SK-N-SH (cell line): Measurements from ENCODE around the gene LIN28B. TPM values are rescaled to one million over a fixed set of nuclear protein-coding genes. Genes with fewer than 3 reads are reported as not detected.

Experiments used
- CTCF ChIA-PET: fragments of 300-600, 350-600 bp; formaldehyde crosslinking; extraction: SDS; loops from one replicate; lab custom pipeline; 2021; lab: Yijun Ruan, JAX
- POLR2A ChIA-PET: fragments of 350-600 bp; sonication (Branson Sonifier 250); formaldehyde crosslinking; extraction: SDS; loops from one replicate; lab custom pipeline; 2020; ENCODE audit warnings: antibody characterized with exemption, inconsistent platforms; lab: Yijun Ruan, JAX
- DNase-seq: peaks from one replicate; pipeline ENCODE4 v3.0.0; 2012
- H2AFZ ChIP-seq: fragments of 200-600 bp; sonication (generic); 2 replicates; pipeline ENCODE4 v1.8.1; 2016; ENCODE audit warnings: antibody characterized with exemption, mild to moderate bottlenecking, low read depth
- H3F3A ChIP-seq: fragments of 200-600 bp; sonication (generic); replicated peaks from 2 replicates; pipeline ENCODE3; 2016; ENCODE audit warnings: antibody characterized with exemption, mild to moderate bottlenecking; ENCODE audit not compliant: insufficient read depth
- H3K27ac ChIP-seq, 2 experiments: fragments of 200-500 bp in 1 of 2; fragments of 200-600 bp in 1 of 2; sonication (Bioruptor generic) in 1 of 2; sonication (generic), shearing (Covaris generic) in 1 of 2; 2 replicates each; pipeline versions ENCODE4 v1.5.1 to v1.6.1; 2014 to 2016; ENCODE audit warnings: low read depth in 2 of 2, inconsistent platforms in 1 of 2, low read length in 1 of 2, mild to moderate bottlenecking in 1 of 2, mixed read lengths in 1 of 2
- H3K27me3 ChIP-seq: fragments of 200-600 bp; sonication (generic), shearing (Covaris generic); 2 replicates; pipeline ENCODE4 v1.6.1; 2016; ENCODE audit warnings: mixed run types; ENCODE audit not compliant: insufficient read depth
- H3K36me3 ChIP-seq, 2 experiments: fragments of 200-500 bp in 1 of 2; fragments of 200-600 bp in 1 of 2; sonication (Bioruptor generic) in 1 of 2; sonication (generic) in 1 of 2; replicated peaks in 1 of 2; 2 replicates each; pipeline versions ENCODE3 to v1.5.1; 2014 to 2016; ENCODE audit warnings: low read length in 1 of 2, mild to moderate bottlenecking in 1 of 2; ENCODE audit not compliant: insufficient read depth in 2 of 2, control insufficient read depth in 1 of 2
- H3K4me1 ChIP-seq, 2 experiments: fragments of 200-500 bp in 1 of 2; fragments of 200-600 bp in 1 of 2; sonication (Bioruptor generic) in 1 of 2; sonication (generic), shearing (Covaris generic) in 1 of 2; 2 replicates each; pipeline versions ENCODE4 v1.5.1 to v1.6.1; 2014 to 2016; ENCODE audit warnings: low read depth in 1 of 2, low read length in 1 of 2, mixed run types in 1 of 2; ENCODE audit not compliant: insufficient read depth in 2 of 2, control insufficient read depth in 1 of 2
- H3K4me2 ChIP-seq: fragments of 200-600 bp; sonication (generic), shearing (Covaris generic); 2 replicates; pipeline ENCODE4 v1.6.1; 2017; ENCODE audit warnings: mixed run types
- H3K4me3 ChIP-seq, 2 experiments: fragments of 200-500 bp in 1 of 2; fragments of 200-600 bp in 1 of 2; sonication (Bioruptor generic) in 1 of 2; sonication (generic), shearing (Covaris generic) in 1 of 2; 2 replicates each; pipeline versions ENCODE4 v1.5.1 to v1.8.1; 2014 to 2016; ENCODE audit warnings: low read depth in 2 of 2, inconsistent platforms in 1 of 2, low read length in 1 of 2, mild to moderate bottlenecking in 1 of 2, mixed read lengths in 1 of 2, moderate library complexity in 1 of 2
- H3K79me2 ChIP-seq: fragments of 200-600 bp; sonication (generic); 2 replicates; pipeline ENCODE4 v1.8.1; 2017; ENCODE audit warnings: mild to moderate bottlenecking; ENCODE audit not compliant: insufficient read depth
- H3K9ac ChIP-seq: fragments of 200-600 bp; sonication (generic); 2 replicates; pipeline ENCODE4 v1.6.1; 2017; ENCODE audit warnings: mixed run types
- H3K9me2 ChIP-seq: fragments of 200-600 bp; sonication (generic); 2 replicates; pipeline ENCODE4 v1.6.1; 2017; ENCODE audit warnings: mixed run types
- H3K9me3 ChIP-seq: fragments of 200-600 bp; sonication (generic); 2 replicates; pipeline ENCODE4 v1.6.1; 2017; ENCODE audit warnings: mixed run types, mild to moderate bottlenecking, moderate library complexity
- H4K20me1 ChIP-seq: fragments of 200-600 bp; sonication (generic); 2 replicates; pipeline ENCODE4 v1.6.1; 2017; ENCODE audit warnings: mild to moderate bottlenecking, mixed run types; ENCODE audit not compliant: insufficient read depth
- CHD2 ChIP-seq: fragments of 150-350 bp; IDR thresholded peaks from 2 replicates; pipeline ENCODE4 v1.6.1; 2018; ENCODE audit warnings: low read length; ENCODE audit not compliant: partially characterized antibody
- ELF1 ChIP-seq: IDR thresholded peaks from 2 replicates; pipeline ENCODE4 v1.4.0; 2012
- EP300 ChIP-seq, 2 experiments: IDR thresholded peaks; 2 replicates each; pipeline versions ENCODE4 v1.4.0 to v1.6.1; 2012; ENCODE audit warnings: borderline replicate concordance in 1 of 2, low read depth in 1 of 2, low read length in 1 of 2
- EZH2phosphoT487 ChIP-seq: fragments of 200-600 bp; sonication (generic); IDR thresholded peaks from 2 replicates; pipeline ENCODE4 v1.6.1; 2017; ENCODE audit warnings: low read depth, mixed run types, mild to moderate bottlenecking, antibody characterized with exemption, moderate library complexity, borderline replicate concordance
- FOXJ3 ChIP-seq: sonication (generic); formaldehyde crosslinking; IDR thresholded peaks from 2 replicates; pipeline ENCODE4 v1.5.1; 2020; ENCODE audit warnings: mild to moderate bottlenecking, missing genetic modification reagents
- FOXM1 ChIP-seq: IDR thresholded peaks from 2 replicates; pipeline ENCODE4 v1.4.0; 2012; ENCODE audit warnings: low read depth, mild to moderate bottlenecking
- GABPA ChIP-seq: IDR thresholded peaks from 2 replicates; pipeline ENCODE4 v1.4.0; 2012; ENCODE audit warnings: low read depth, mild to moderate bottlenecking
- GATA2 ChIP-seq: sonication (generic); formaldehyde crosslinking; IDR thresholded peaks from 2 replicates; pipeline ENCODE4 v1.5.0; 2020; ENCODE audit warnings: mild to moderate bottlenecking, missing genetic modification reagents
- MEF2A ChIP-seq: IDR thresholded peaks from 2 replicates; pipeline ENCODE4 v1.4.0; 2012; ENCODE audit warnings: low read depth, borderline replicate concordance
- MXI1 ChIP-seq: IDR thresholded peaks from 2 replicates; pipeline ENCODE4 v1.6.1; 2012; ENCODE audit warnings: mild to moderate bottlenecking, low read depth, low read length, improper control_type of control experiment
- NFIC ChIP-seq: IDR thresholded peaks from 2 replicates; pipeline ENCODE4 v1.4.0; 2012; ENCODE audit warnings: borderline replicate concordance
- NRF1 ChIP-seq: IDR thresholded peaks from 2 replicates; pipeline ENCODE4 v1.6.1; 2012; ENCODE audit warnings: low read depth, mild to moderate bottlenecking, low read length
- POLR2AphosphoS5 ChIP-seq: IDR thresholded peaks from 2 replicates; pipeline ENCODE4 v1.6.1; 2012; ENCODE audit warnings: low read depth, low read length
- RAD21 ChIP-seq: IDR thresholded peaks from 2 replicates; pipeline ENCODE4 v1.6.1; 2012; ENCODE audit warnings: mild to moderate bottlenecking, low read length
- RCOR1 ChIP-seq: fragments of 150-350 bp; IDR thresholded peaks from 2 replicates; pipeline ENCODE4 v1.6.1; 2017; ENCODE audit warnings: antibody characterized with exemption, low read length
- RFX5 ChIP-seq: IDR thresholded peaks from 2 replicates; pipeline ENCODE4 v1.6.1; 2012; ENCODE audit warnings: mild to moderate bottlenecking, improper control_type of control experiment, low read length
- SIN3A ChIP-seq: IDR thresholded peaks from 2 replicates; pipeline ENCODE4 v1.6.1; 2012; ENCODE audit warnings: low read depth, mild to moderate bottlenecking, low read length, moderate library complexity, borderline replicate concordance
- SMC3 ChIP-seq: IDR thresholded peaks from 2 replicates; pipeline ENCODE4 v1.6.1; 2012; ENCODE audit warnings: low read depth, low read length, improper control_type of control experiment
- TAF1 ChIP-seq: IDR thresholded peaks from 2 replicates; pipeline ENCODE4 v1.6.1; 2012; ENCODE audit warnings: low read depth, mild to moderate bottlenecking, low read length, moderate library complexity, borderline replicate concordance
- TCF12 ChIP-seq: IDR thresholded peaks from 2 replicates; pipeline ENCODE4 v1.4.0; 2012
- YY1 ChIP-seq: IDR thresholded peaks from 2 replicates; pipeline ENCODE4 v1.4.0; 2012; ENCODE audit warnings: low read depth, mild to moderate bottlenecking
- WGBS: methylation state at CpG from one replicate; pipeline ENCODE4 v1.1.6; 2017; ENCODE audit warnings: low lambda C conversion rate; 5-methylcytosine and 5-hydroxymethylcytosine counted together
- polyA plus RNA-seq, 3 experiments: library from polyadenylated mRNA; depleted of rRNA; stranded (reverse); fragments of >200 nt; gene quantifications; 2 replicates each; pipeline ENCODE4 v1.2.3, GENCODE V29; 2012
- TF ChIP-seq, protein P1 (sequence below): IDR thresholded peaks from 2 replicates; pipeline ENCODE4 v1.4.0; 2012; ENCODE audit warnings: low read depth, borderline replicate concordance
- TF ChIP-seq, protein P2 (sequence below): IDR thresholded peaks from 2 replicates; pipeline ENCODE4 v1.4.0; 2012; ENCODE audit warnings: low read depth
- TF ChIP-seq, protein P3 (sequence below): IDR thresholded peaks from 2 replicates; pipeline ENCODE4; 2012
- TF ChIP-seq, protein P4 (sequence below): fragments of 150-350 bp; IDR thresholded peaks from 2 replicates; pipeline ENCODE4 v1.6.1; 2017; ENCODE audit warnings: antibody characterized with exemption, low read length, low read depth, borderline replicate concordance
- TF ChIP-seq, protein P5 (sequence below): fragments of 200-600 bp; sonication (generic); IDR thresholded peaks from 2 replicates; pipeline ENCODE4 v1.6.1; 2017; ENCODE audit warnings: antibody characterized with exemption, mild to moderate bottlenecking, moderate library complexity

Gene LIN28B, protein sequence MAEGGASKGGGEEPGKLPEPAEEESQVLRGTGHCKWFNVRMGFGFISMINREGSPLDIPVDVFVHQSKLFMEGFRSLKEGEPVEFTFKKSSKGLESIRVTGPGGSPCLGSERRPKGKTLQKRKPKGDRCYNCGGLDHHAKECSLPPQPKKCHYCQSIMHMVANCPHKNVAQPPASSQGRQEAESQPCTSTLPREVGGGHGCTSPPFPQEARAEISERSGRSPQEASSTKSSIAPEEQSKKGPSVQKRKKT
- 0.67 and 0.91 TPM in 2 replicates for polyA plus RNA-seq (2012; rRNA removed)
- polyA plus RNA-seq (2012; cell fraction: cytosol; rRNA removed): 1.0 and 1.1 TPM in 2 replicates
- polyA plus RNA-seq (2012; cell fraction: nucleus; rRNA removed): 0.53 and 1.1 TPM in 2 replicates

DNA sequence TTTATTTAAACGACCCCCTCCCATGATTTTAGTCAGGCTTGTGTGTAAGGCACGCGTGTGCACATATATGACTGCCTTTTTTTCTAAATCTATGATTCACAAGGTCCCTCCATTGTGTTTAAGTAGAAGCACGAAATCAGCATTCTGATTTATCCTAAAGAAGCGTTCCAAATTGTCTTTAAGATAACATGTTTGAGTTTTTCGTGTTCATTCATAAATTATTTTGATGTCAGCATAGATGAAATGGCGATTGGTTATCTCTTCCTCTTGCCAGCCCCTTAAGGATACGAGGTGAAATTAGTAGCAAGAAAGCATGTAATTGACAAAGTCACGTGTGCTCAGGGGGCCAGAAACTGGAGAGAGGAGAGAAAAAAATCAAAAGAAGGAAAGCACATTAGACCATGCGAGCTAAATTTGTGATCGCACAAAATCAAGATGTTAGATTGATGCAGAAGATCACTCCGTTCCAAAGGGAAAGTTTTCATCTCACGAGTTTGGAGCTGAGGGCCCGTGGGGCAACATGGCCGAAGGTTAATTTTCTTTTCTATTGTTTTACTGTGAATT is at the start of gene LIN28B:
Gene LIN28B (plus strand): TSS at position 377 of the 564 bp plus-strand sequence. CDS start 144 bp downstream, at position 521.
- H3K4me2 ChIP-seq: peak within 1 kb of the TSS; percentile 73
- CTCF ChIA-PET: interaction anchor here (1.1 to 4.3 kb wide), 2 partner anchors 13 to 121 kb away, joined by 6 to 18 read pairs; no protein-coding TSS in a partner anchor
- POLR2A ChIA-PET: interaction anchor here (1.7 kb wide), 1 partner anchor 14 kb away, joined by 4 read pairs; no protein-coding TSS in a partner anchor
- TF ChIP-seq RFX5 (no peak), GABPA (no peak), CHD2 (peak; percentile 16), RAD21 (no peak), SIN3A (no peak), TCF12 (no peak), NFIC (no peak), FOXM1 (no peak), YY1 (no peak), GATA2 (CRISPR knock-in tag) (peak; percentile 27; the same call in 1 of the 2 replicates), TAF1 (0 out of 2 replicates have a peak, but pooled peaks have one; percentile 15), MXI1 (peak; percentile 41; the same call in 1 of the 2 replicates), POLR2AphosphoS5 (no peak), MEF2A (no peak), RCOR1 (no peak), ELF1 (no peak), SMC3 (no peak), EZH2phosphoT487 (no peak), FOXJ3 (CRISPR knock-in tag) (no peak), EP300 (IDR thresholded peaks at IDR 0.05; ENCODE audit: borderline replicate concordance in 1 of 2, low read depth in 1 of 2, low read length in 1 of 2) (no peak), NRF1 (no peak)
- TF ChIP-seq, protein P1, sequence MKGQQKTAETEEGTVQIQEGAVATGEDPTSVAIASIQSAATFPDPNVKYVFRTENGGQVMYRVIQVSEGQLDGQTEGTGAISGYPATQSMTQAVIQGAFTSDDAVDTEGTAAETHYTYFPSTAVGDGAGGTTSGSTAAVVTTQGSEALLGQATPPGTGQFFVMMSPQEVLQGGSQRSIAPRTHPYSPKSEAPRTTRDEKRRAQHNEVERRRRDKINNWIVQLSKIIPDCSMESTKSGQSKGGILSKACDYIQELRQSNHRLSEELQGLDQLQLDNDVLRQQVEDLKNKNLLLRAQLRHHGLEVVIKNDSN: peak; percentile 82
- TF ChIP-seq, protein P2, sequence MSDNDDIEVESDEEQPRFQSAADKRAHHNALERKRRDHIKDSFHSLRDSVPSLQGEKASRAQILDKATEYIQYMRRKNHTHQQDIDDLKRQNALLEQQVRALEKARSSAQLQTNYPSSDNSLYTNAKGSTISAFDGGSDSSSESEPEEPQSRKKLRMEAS: peak; percentile 66; the same call in 1 of the 2 replicates
- TF ChIP-seq, protein P3, sequence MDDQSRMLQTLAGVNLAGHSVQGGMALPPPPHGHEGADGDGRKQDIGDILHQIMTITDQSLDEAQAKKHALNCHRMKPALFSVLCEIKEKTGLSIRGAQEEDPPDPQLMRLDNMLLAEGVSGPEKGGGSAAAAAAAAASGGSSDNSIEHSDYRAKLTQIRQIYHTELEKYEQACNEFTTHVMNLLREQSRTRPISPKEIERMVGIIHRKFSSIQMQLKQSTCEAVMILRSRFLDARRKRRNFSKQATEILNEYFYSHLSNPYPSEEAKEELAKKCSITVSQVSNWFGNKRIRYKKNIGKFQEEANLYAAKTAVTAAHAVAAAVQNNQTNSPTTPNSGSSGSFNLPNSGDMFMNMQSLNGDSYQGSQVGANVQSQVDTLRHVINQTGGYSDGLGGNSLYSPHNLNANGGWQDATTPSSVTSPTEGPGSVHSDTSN: no peak
- TF ChIP-seq, protein P4, sequence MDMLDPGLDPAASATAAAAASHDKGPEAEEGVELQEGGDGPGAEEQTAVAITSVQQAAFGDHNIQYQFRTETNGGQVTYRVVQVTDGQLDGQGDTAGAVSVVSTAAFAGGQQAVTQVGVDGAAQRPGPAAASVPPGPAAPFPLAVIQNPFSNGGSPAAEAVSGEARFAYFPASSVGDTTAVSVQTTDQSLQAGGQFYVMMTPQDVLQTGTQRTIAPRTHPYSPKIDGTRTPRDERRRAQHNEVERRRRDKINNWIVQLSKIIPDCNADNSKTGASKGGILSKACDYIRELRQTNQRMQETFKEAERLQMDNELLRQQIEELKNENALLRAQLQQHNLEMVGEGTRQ: peak; percentile 48; the same call in 1 of the 2 replicates
- TF ChIP-seq, protein P5, sequence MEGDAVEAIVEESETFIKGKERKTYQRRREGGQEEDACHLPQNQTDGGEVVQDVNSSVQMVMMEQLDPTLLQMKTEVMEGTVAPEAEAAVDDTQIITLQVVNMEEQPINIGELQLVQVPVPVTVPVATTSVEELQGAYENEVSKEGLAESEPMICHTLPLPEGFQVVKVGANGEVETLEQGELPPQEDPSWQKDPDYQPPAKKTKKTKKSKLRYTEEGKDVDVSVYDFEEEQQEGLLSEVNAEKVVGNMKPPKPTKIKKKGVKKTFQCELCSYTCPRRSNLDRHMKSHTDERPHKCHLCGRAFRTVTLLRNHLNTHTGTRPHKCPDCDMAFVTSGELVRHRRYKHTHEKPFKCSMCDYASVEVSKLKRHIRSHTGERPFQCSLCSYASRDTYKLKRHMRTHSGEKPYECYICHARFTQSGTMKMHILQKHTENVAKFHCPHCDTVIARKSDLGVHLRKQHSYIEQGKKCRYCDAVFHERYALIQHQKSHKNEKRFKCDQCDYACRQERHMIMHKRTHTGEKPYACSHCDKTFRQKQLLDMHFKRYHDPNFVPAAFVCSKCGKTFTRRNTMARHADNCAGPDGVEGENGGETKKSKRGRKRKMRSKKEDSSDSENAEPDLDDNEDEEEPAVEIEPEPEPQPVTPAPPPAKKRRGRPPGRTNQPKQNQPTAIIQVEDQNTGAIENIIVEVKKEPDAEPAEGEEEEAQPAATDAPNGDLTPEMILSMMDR: no peak

More for the DNA sequence above, at the start of gene LIN28B:
- DNase-seq: no peak
- whole genome bisulfite sequencing: 43% methylated on average over 15 of the region's 15 CpGs
- no peaks in the 10 kb centered on the region for H3K79me2 ChIP-seq
- H3K4me3 ChIP-seq: peak within 1 kb of the TSS; percentile 55 to 64
- H3K4me1 ChIP-seq: no peaks in the 10 kb centered on the region; a peak in 1 of 4 replicates
- H3K36me3 ChIP-seq: peaks cover 0 to 2% of the 10 kb centered on the region in 2 experiments
- peak within 1 kb of the TSS; percentile 40; the same call in 1 of the 2 replicates for H3K9ac ChIP-seq
- no peaks in the 10 kb centered on the region for H3K9me3 ChIP-seq
- no peaks in the 10 kb centered on the region for H3K9me2 ChIP-seq
- H4K20me1 ChIP-seq: no peaks in the 10 kb centered on the region
- peaks cover 11% of the 10 kb centered on the region; the same call in 1 of the 2 replicates for H3K27me3 ChIP-seq
- H3K27ac ChIP-seq: peak within 1 kb of the TSS; percentile 36 to 91
- peaks cover 12% of the 10 kb centered on the region for H3F3A ChIP-seq
- H2AFZ ChIP-seq: peak within 1 kb of the TSS; percentile 85
